Thyroid gland (tissue), 4 donors: ENCODE results near the gene BTBD16.

ENCODE experiments used
- POLR2A ChIP-seq, 2 donors: fragments of 450-650 bp; IDR thresholded peaks; one replicate each; pipeline ENCODE4 v1.6.1; 2017; ENCODE audit warnings: antibody characterized with exemption in 2 of 2, mild to moderate bottlenecking in 2 of 2, moderate library complexity in 1 of 2
- TF ChIP-seq, protein P1 (sequence below), 6 experiments: fragments of 200-600 bp in 3 of 6; fragments of 450-650 bp in 3 of 6; sonication (generic) in 3 of 6; IDR thresholded peaks; one replicate each; pipeline ENCODE4 v1.5.1; 2016 to 2019; ENCODE audit warnings: antibody characterized with exemption in 6 of 6, mild to moderate bottlenecking in 2 of 6, inconsistent platforms in 1 of 6, moderate library complexity in 1 of 6

GRCh38 chr10:122387572-122387971 is 116.5 kb downstream of the BTBD16 start:
- no peak for TF ChIP-seq POLR2A (IDR thresholded peaks at IDR 0.05)
- TF ChIP-seq, protein P1, sequence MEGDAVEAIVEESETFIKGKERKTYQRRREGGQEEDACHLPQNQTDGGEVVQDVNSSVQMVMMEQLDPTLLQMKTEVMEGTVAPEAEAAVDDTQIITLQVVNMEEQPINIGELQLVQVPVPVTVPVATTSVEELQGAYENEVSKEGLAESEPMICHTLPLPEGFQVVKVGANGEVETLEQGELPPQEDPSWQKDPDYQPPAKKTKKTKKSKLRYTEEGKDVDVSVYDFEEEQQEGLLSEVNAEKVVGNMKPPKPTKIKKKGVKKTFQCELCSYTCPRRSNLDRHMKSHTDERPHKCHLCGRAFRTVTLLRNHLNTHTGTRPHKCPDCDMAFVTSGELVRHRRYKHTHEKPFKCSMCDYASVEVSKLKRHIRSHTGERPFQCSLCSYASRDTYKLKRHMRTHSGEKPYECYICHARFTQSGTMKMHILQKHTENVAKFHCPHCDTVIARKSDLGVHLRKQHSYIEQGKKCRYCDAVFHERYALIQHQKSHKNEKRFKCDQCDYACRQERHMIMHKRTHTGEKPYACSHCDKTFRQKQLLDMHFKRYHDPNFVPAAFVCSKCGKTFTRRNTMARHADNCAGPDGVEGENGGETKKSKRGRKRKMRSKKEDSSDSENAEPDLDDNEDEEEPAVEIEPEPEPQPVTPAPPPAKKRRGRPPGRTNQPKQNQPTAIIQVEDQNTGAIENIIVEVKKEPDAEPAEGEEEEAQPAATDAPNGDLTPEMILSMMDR (IDR thresholded peaks at IDR 0.05), result no peak
